GM18505 (cell line): Measurements from ENCODE around the gene NMT1.

Experiments
- ATAC-seq: cut with Tn5 transposase; IDR thresholded peaks from one replicate; pipeline ENCODE4 v1.9.1; 2021; ENCODE audit not compliant: unreplicated experiment
- POLR2A ChIP-seq: IDR thresholded peaks from 4 replicates; pipeline ENCODE4 v1.6.1; 2011; ENCODE audit warnings: borderline replicate concordance; ENCODE audit not compliant: insufficient read depth, insufficient read length; ENCODE audit errors: extremely low read depth

Gene NMT1

GRCh38 chr17:45081047-45081703, 20.1 kb downstream of the NMT1 start:
- ATAC-seq: no peak
- no peak for TF ChIP-seq POLR2A

GRCh38 chr17:45086391-45086790, 25.3 kb downstream of the NMT1 start:
- no peak for ATAC-seq
- no peak for TF ChIP-seq POLR2A

- ATAC-seq: no peak
- no peak for TF ChIP-seq POLR2A
Measured at GRCh38 chr17:45086865-45087503, 25.9 kb downstream of the NMT1 start.

GRCh38 chr17:45087504-45087975, 26.4 kb downstream of the NMT1 start:
- TF ChIP-seq POLR2A: no peak
- no peak for ATAC-seq

GRCh38 chr17:45087978-45088377, 26.9 kb downstream of the NMT1 start:
- ATAC-seq: no peak
- no peak for TF ChIP-seq POLR2A

GRCh38 chr17:45088741-45089140, 27.6 kb downstream of the NMT1 start:
- TF ChIP-seq POLR2A: no peak
- no peak for ATAC-seq

- no peak for TF ChIP-seq POLR2A
- ATAC-seq: no peak
Measured at GRCh38 chr17:45090711-45091110, 29.6 kb downstream of the NMT1 start.

- no peak for TF ChIP-seq POLR2A
- no peak for ATAC-seq
Measured at GRCh38 chr17:45091778-45092425, 30.8 kb downstream of the NMT1 start.

GRCh38 chr17:45092911-45093430, 31.9 kb downstream of the NMT1 start:
- no peak for ATAC-seq
- TF ChIP-seq POLR2A: no peak

- no peak for ATAC-seq
- no peak for TF ChIP-seq POLR2A
Measured at GRCh38 chr17:45093444-45094110, 32.5 kb downstream of the NMT1 start.

GRCh38 chr17:45096141-45096540, 35.0 kb downstream of the NMT1 start:
- TF ChIP-seq POLR2A: no peak
- no peak for ATAC-seq

- ATAC-seq: no peak
Measured at GRCh38 chr17:45096926-45097325, 35.8 kb downstream of the NMT1 start.

More at GRCh38 chr17:45096926-45097325, 35.8 kb downstream of the NMT1 start:
- no peak for TF ChIP-seq POLR2A
